Omental fat pad (tissue), 4 donors: ENCODE data around the gene MEGF6. TPM values are rescaled to one million over a fixed set of nuclear protein-coding genes. Genes with fewer than 3 reads are reported as not detected.

Source experiments
- ATAC-seq: fragments of 150-250 bp; one replicate; pipeline ENCODE4 v1.9.1; 2016; ENCODE audit warnings: mild to moderate bottlenecking, moderate library complexity; ENCODE audit not compliant: low FRiP score
- DNase-seq: peaks from one replicate; pipeline ENCODE4 v3.0.0-alpha.2; 2019; ENCODE audit warnings: low spot score
- total RNA-seq, 4 donors: library from RNA; depleted of rRNA; stranded (reverse); fragments of >200 nt; gene quantifications; one replicate each; pipeline ENCODE4 v1.1.0, GENCODE V29; 2016
- TF ChIP-seq, protein P1 (sequence below), 3 donors: fragments of 450-650 bp; IDR thresholded peaks; one replicate each; pipeline ENCODE4 v1.5.1; 2016 to 2017; ENCODE audit warnings: antibody characterized with exemption in 3 of 3, mild to moderate bottlenecking in 3 of 3, moderate library complexity in 2 of 3

The MEGF6 gene
- total RNA-seq, 4 donors from 2014 or later, result 13.2 to 60.1 (median 21.9) TPM

- ATAC-seq (peak; percentile 93), DNase-seq (peak; percentile 52)
- TF ChIP-seq, protein P1, sequence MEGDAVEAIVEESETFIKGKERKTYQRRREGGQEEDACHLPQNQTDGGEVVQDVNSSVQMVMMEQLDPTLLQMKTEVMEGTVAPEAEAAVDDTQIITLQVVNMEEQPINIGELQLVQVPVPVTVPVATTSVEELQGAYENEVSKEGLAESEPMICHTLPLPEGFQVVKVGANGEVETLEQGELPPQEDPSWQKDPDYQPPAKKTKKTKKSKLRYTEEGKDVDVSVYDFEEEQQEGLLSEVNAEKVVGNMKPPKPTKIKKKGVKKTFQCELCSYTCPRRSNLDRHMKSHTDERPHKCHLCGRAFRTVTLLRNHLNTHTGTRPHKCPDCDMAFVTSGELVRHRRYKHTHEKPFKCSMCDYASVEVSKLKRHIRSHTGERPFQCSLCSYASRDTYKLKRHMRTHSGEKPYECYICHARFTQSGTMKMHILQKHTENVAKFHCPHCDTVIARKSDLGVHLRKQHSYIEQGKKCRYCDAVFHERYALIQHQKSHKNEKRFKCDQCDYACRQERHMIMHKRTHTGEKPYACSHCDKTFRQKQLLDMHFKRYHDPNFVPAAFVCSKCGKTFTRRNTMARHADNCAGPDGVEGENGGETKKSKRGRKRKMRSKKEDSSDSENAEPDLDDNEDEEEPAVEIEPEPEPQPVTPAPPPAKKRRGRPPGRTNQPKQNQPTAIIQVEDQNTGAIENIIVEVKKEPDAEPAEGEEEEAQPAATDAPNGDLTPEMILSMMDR (IDR thresholded peaks at IDR 0.05), result no peak
These were observed 107.0 kb downstream of the MEGF6 start for GRCh38 chr1:3504151-3504821.

DNA sequence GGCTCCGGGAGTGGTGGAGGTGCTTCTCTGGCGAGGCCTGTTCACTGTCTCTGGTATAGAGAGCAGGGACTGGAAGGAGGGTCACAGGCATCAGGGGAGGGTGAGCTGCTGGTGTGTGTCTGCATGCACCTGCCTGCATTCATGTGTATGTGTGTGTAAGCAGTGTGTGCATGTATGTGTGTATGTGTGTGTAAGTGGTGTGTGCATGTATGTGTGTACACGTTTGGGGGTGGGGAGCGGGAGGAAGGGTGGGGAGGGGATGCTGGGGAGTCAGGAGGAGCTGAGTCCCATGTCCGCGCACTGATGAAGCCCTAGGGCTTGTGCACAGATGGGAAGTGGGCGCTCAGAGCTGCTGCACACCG lies 107.8 kb downstream of the MEGF6 start:
- TF ChIP-seq, protein P1 (IDR thresholded peaks at IDR 0.05), result no peak
- ATAC-seq (no peak), DNase-seq (no peak)

GRCh38 chr1:3502641-3503524 lies 108.4 kb downstream of the MEGF6 start:
- no peak for DNase-seq
- no peak for ATAC-seq
- TF ChIP-seq, protein P1 (IDR thresholded peaks at IDR 0.05), result no peak

GRCh38 chr1:3501856-3502640 lies 109.3 kb downstream of the MEGF6 start:
- TF ChIP-seq, protein P1 (IDR thresholded peaks at IDR 0.05), result no peak
- peak; percentile 58 for DNase-seq
- ATAC-seq, result peak; percentile 65

GRCh38 chr1:3501437-3501836 lies 109.9 kb downstream of the MEGF6 start:
- ATAC-seq (no peak), DNase-seq (no peak)
- TF ChIP-seq, protein P1 (IDR thresholded peaks at IDR 0.05), result no peak

- TF ChIP-seq, protein P1 (IDR thresholded peaks at IDR 0.05), result no peak
- DNase-seq, result no peak
- no peak for ATAC-seq
These were observed 111.0 kb downstream of the MEGF6 start for GRCh38 chr1:3500265-3500835.
